Left renal pelvis (tissue), 4 donors: ENCODE results near the gene UAP1. TPM values are rescaled to one million over a fixed set of nuclear protein-coding genes. Genes with fewer than 3 reads are reported as not detected.
A peak's percentile ranks its signal among the peaks of the same experiment; 100 is the strongest.

Source experiments
- DNase-seq, 4 donors: peaks; one replicate each; pipeline ENCODE4 v3.0.0-alpha.2; 2013; ENCODE audit warnings: low read depth in 4 of 4, low spot score in 3 of 4
- polyA plus RNA-seq, 4 donors: library from polyadenylated mRNA; unstranded; fragments of 120-200 nt; gene quantifications; one replicate each; pipeline ENCODE4 v1.2.1, GENCODE V29; 2013; ENCODE audit not compliant: insufficient read length in 4 of 4

UAP1 gene
- polyA plus RNA-seq, 4 donors: 33.2 to 48.2 (median 38.1) TPM

DNA sequence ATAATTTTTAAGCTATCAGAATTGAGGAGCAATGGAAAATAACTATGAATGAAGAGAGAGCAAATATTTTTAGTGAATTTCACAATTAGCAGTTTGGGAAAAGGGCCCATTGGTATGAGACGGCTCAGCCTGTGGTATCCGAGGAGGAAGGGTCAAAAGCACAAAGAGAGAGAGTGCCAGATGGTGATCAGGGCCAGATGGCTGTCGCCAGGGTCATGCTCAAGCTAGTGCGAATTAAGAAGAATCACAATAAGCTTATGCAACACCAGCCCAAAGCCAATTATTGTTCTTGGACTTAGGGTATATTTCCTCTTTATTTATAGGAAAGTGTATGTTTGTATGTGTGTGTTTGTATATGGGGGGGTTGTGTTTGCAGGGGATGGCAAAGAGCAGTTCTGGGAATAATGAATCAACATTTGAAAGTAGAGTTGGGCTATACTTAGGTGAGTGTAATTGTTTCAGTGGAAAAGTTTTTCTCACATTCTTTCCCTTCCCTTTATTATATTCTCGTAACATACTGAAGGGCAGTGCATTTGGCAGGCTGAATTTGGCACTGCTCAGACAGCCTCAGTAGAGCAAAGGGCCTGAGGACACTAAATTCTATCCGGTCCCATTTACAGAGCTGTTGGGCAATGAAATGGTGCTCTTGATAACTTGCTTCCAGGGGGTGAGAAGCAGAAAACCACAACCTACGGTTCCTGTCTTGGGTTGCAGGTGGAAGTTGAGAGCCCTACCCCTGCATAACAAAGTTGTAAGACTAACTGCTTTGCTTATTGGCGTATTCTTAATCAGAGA lies 51.3 kb downstream of the UAP1 start:
- no peak for DNase-seq

DNA sequence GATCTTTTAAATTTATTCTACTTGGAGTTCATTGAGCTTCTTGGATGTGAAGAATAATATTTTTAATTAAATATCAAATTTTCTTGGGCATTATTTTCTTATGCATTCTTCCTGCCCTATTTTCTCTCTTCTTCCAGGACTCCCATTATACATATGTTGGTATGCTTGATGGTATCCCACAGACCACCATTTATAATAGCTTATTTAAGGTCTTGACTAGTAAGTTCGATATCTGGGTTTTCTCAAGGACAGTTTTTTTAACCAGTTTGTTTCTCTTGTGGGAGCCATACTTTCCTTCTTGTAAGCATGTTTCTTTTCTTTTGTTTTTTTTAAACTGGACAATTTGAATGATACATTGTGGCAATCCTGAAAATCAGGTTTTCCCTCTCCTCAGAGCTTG lies 55.3 kb downstream of the UAP1 start:
- no peak for DNase-seq

DNA sequence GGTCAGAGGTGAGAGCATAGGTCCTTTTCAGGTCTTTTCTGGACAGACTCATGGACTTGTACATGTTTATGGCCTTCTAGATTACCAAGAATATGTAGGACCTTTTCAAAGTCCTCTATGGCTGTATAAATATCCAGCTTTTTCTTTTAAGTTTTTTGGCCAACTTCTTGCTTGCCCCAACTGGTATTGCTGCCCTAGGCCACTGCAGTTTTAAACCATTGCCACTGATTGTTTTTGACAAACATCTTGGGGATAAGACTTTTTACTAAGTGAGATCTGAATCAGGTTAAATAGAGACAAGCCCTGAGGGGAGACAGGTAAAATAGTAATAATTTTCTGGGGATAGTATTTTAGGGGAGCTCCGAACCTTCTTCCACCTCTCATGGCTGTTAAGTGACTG lies 56.0 kb downstream of the UAP1 start:
- no peak for DNase-seq

DNA sequence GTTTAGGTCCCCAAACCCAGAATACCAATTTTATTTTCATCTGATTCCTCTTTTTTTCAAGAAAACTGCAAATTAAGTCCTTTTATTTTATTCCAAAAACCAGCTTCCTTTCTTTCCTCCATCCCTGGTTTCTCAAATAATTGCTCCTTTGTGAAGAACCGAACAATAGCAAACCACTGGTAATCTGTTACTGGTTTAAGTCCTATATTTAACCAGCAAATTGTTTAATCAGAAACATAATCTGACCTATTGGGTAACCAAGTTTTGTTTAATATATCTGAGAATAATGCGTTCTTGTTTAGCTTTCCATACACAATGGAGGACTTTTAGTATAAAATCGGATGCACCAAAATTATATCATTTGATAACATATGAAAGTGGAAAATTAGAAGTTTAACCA lies 57.6 kb downstream of the UAP1 start:
- DNase-seq: no peak

DNA sequence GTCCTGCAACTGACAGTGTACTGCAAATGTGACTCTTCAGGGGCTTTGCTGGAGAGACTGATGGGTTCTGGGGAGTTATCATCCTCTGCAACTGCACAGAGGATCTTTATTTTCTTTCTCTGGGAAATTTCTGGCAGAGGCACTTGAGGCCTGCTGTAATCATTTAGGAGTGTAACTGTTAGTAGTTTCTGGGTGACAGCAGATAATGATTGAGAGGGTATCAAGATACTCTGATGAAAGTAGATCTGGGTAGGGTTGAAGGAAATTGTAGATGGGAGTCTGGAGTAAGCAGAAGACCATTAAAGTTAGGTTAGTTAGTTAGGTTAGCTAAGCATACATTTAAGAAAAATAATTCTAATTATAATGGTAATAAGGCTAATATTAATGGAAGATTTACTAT lies 59.7 kb downstream of the UAP1 start:
- no peak for DNase-seq

DNA sequence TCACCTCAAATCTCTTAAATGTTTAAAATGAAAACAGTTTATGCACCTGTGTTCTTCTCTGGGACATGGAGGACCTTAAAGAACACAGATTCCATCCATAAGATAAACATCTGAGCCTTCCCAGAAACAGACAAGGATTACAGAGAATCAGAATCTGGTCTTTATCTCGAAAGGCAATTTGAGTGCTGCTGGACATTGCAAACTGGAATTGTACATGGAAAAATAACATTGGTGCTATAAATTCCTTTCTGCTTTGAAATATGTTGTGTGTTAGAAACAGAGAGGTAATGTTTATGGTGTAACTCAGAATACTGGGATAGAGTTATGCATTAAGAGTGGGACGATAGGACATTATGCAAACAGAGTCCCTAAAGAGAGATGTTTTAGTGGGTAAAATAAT lies 64.2 kb downstream of the UAP1 start:
- DNase-seq: no peak

DNA sequence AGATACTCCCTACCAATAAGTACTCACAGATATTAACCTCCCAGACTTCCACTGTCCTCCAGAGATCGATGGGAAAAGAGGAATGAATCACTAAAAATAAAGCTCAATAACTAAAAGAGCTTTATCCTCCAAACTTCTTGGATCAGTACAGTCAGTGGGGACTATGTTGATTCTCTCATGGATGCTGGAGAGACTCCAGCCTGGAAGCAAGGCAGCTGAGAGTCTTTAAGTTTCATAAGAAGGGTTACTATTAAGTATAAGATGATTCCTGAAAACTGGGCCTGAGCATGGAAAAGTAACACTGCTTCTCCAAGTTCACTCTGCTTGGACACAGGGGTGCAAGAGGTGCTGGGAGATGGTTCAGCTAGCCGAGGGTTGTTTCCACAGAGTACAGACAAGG lies 64.6 kb downstream of the UAP1 start:
- no peak for DNase-seq

DNA sequence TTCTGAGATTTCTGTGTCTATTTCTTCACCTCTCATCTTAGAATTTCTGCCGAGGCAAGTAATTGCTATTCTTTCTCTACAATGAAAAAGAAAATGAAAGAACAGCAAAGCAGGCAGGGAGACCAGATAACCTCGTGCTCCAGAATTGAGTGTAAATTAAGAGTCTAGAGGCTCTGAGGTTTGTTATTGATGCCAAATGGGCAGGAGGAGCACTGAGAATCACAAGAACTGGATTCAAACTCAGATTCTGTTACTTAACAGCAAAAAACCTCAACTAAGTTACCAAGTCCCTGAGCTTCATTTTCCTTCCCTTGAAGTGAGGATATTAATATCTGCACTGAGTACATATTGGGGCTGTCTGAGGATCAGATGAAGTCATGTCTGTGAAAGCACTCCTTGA lies 65.2 kb downstream of the UAP1 start:
- DNase-seq: no peak

DNA sequence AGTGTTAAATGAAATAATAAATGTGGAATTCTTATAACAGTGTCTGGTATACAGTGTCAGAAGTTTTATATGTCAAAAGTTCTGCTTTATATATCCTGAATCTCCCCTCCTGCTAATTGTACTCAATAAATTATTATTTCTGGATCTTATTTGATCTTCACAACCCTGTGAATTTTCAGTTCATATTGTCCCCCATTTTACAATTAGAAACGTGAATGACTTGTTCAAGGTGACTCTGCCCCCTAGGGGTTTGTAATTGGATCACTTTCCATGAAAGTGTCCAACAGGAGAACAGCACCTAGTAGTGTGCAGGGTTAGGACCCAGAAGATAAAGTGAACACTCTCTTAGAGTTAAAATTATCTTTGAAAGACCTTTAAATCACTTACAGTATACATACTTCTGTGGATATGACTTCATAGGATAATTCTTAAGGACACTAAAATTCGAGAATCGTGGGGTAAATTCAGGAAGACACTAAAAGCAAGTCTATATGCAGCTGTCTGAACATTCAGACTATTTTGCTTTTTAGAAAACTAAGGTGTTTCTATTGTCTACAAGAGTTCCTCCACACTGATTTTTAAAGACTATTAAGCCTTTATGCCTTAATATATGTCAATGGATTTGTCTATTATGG lies 66.3 kb downstream of the UAP1 start:
- DNase-seq: no peak

DNA sequence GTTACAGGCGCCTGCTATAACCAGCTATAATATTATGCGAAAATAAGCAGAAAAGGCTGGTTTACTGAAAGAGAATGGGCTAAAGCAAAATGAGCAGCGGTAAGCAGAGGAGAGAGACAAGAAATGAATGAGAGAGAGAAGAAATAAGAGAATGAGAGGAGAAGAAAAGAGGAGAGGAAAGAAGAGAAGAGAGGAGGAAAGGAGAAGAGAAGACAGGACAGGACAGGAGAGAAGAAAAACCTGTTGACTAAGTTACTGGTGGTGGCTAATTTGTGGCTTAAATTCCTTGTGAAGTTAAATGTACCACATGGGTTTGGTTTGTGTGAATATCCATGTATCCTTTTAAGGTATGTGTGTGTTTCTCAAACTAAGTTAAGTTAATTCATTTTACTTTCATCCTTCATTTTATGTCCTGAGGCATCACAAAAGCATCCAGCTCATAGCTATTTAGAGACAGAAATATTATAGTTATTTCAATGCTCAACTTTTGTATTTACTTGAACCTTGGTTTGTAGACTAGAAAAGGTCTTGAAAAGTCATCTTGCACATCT lies 67.6 kb downstream of the UAP1 start:
- no peak for DNase-seq

DNA sequence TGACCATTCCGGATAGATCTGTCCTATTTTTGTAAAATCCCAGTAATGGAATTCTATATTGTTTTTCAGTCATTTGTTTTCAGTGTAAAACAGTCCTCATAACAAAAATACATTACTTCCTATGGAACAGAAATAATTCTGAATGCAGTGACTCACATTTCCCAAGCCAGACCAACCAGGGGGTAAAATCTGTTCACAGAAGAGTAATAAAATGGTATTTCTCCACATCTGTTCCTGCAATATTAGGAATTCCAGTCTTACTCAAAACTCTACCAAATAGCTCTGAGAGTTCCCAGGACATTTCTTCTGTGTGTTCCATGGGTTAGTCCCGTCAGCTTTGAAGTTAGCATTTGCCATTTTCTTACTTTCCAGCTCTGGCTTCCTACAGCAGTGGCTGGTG lies 68.1 kb downstream of the UAP1 start:
- no peak for DNase-seq

DNA sequence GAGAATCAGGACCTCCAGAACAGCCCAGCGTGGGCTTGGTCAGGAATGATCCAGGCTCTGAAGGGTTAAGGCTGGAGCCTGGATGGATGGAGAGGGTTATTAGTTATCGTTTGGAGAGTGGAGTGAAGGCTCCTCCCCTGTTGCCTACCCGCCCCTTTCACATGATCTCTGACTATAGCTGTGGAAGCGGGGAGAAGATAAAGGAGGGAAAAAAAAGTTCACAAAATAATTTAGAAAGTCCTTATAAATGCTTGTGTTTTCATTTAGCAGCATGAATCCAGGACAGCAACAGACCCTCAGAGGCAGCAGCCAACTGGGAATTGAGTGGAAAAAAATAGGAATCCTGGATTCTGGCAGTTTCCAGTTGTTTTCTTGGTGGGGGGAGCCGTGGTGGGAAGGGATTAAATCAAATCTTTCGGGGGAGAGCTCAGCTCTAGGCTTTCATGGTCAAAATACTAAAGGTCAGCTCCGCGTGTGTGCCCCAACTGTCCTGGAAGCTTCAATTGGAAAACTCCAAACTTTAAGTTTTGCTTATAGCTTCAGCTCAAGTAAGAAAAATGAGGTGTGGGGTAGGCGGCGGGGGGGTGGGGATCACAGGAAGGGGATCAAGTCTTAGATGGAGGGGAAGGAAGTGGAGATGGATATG lies 70.1 kb downstream of the UAP1 start:
- DNase-seq: peak in 1 of 4 donors; percentile 21

DNA sequence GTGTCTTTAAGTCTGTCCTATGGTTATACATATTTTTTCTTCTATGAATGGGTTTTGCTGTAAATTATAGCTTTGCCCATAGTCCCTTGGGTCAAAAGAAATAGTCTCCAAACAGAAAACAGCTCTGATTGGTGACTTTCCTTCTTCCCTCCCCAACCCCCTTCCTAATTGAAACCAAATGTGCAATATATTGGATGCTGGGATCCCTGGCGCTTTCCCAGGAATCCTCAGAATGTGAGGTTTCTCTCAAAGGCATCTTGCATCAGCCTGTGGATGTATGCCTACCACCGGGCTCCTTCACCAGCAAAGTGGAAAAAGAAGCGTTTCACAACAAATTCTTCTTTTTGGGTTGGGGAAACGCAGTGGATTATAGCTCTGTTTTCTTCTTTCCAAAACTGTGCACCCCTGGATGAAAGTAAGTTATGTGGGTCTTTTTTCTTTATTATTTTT lies 70.7 kb downstream of the UAP1 start, which contains the start of gene DDR2:
TSS of gene DDR2 (plus strand) at position 248 of the 450 bp plus-strand sequence. CDS start 86,600 bp downstream, outside the sequence.
- DNase-seq: peak in 1 of 4 donors; percentile 55

DNA sequence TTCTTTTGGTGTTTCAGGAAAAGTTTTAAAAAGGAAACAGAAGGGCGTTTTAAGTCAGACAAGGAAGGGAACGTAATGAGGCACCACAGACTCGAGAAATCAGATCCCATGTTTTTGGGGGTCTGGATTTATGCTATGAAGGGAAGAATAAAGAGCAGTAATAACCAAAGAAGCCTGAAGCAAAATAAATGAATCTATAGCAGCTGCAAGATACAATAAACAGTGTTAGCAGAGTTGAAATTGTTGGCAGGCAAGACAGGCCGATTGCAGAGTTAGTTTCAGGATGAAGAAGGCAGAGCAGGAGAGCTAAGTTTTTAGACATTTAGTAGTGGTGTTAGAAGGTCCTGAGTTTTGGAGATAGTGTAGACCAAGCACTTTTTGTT lies 71.2 kb downstream of the UAP1 start:
- DNase-seq: peak in 1 of 4 donors; percentile 44

DNA sequence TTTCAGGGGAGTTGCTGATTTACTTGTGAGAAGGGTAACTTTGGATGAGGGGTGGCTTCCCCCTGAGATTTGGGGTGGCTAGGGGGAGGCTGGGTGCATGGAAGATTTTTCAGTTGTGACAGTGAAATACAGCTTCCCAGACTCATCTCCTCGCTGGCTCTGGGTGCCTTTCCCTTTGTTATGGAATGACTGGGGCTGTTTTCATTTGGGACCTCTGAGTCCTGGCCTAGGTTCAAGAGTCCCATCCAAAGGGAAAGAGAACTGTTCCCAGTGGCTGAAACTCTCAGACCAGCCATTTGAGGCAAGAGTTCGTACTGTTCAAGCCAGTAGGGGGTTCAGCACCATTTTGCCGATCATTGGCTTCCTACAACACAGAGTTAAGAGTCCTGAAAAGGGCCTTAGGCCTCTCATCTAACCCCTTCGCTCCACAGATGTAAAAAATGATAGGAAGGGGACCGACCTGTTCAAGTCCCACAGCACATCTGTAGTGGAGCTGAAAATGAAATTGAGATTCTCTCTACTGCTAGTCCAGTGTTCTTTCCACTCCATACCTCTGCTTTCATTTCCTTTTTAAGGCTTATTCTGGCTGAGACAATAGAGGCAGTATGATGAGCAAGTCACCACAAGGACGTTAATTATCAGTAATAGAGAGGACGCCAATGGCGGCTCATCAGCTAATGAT lies 71.7 kb downstream of the UAP1 start:
- peak in 1 of 4 donors; percentile 7 for DNase-seq

DNA sequence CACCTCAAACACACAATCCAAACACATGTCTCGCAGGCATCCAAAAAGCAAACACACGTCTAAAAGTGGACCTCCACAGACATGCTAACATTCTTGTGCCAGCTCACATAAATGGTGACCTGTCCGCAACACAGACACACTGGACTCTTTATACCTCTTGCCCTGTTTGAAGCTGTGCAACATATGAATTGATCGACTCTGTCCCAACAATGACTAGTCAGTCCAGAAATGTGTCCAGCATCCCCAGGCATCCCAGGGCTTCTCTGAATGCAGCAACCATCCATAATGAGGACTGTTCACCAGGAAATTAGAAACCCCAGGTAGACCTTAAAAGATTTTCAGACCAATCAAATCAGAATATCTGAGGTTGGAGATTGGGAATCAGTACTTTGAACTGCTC lies 73.9 kb downstream of the UAP1 start:
- no peak for DNase-seq

DNA sequence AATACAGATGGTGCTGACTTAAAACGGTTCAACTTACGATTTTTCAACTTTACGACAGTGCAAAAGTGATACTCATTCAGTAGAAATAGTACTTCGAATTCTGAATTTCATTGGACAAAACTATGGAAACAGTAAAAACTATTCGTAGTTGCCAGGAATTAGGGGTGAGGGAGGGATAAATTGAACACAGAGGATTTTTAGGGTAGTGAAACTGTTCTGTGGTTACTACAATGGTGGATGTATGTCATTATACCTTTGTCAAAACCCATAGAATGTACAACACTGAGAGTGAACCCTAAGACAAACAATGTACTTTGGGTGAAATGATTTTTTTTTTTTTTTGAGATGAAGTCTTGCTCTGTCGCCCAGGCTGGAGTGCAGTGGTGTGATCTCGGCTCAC lies 78.2 kb downstream of the UAP1 start:
- DNase-seq: no peak

DNA sequence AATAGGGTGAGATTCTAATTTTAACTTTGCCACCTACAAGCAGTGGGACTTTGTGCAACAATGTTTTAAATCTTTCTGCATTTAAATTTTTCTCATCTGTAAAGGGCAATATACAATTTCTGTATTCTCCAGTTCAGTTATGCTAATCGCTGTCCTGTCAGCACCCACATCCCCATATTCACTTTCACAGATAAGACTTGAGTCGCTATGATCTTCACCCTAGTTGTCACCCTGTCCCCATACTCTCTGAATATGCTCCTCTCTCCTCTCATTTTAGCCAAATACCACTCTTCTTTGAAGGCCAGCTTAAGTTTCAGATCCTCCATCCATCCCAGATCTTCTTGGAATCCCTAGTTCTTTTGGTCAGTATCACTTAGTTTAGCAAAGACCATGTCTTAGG lies 79.6 kb downstream of the UAP1 start:
- DNase-seq: no peak

DNA sequence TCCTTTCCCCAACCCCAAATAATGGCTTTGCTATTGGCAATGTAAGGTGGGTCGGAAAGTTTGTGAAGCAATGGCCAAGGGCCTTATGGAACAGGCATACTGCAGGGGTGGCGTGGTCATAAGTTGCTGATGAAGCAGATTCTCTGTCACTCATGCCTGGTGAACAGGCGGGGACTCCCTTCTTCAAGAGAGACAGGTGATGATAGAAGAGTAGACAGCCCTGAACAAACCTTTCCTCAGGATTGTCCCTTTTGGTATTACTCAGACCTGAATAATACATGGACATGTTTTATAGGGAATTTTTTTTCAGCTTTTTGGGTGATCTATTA lies 83.4 kb downstream of the UAP1 start:
- no peak for DNase-seq

DNA sequence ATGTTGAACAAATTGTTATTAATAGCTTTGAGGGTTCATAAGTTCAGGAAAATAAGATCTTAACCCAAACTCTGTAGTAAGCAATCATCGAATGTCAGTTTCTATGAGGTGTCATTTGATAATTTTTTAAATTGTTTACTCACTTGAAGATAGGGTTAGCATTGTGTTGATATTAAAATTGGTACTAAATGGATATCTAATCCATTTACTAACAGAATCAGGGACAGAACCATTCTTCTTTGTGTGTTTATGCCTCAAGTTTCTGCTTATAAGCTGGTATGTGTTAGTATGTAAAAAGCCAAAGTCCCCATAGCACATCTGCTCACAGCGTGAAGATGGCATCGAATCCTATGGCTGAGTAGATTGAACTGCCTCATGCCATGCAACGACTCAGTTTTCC lies 84.1 kb downstream of the UAP1 start:
- DNase-seq: no peak

DNA sequence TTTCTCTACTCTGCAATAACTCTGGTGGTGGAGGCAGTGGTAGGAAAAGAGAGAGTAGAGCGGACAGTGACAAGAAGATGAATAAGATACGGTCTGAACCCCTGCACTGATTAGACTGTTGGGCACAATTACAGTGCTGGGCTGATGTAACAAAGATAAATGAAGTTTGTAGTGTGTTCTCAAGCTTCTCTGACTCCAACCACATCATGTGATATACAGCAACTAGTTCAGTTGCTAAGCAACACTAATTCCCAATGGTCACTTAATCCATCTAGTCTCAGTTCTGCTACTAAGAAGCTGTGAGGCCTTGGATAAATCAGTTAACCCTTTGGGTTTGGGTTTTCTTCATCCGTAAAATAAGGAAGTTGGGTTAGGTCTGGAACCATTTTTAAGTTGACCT lies 88.1 kb downstream of the UAP1 start:
- DNase-seq: no peak
